ENCODE data around the gene ARHGAP8.

The ARHGAP8 gene

GRCh38 chr22:44752285-44753188 lies at the start of gene ARHGAP8:
Gene ARHGAP8, plus strand, starts transcription at chr22:44752575. Its CDS starts 33,953 bp downstream, at chr22:44786528.
- DNase-seq (ENCODE audit: low spot score), result no peak

GRCh38 chr22:44703255-44703870 lies 49.0 kb upstream of the ARHGAP8 start:
- no peak for DNase-seq (ENCODE audit: low spot score)

- DNase-seq (ENCODE audit: low spot score), result no peak
Measured at GRCh38 chr22:44704159-44705021, 48.0 kb upstream of the ARHGAP8 start.

GRCh38 chr22:44705022-44705297 lies 47.4 kb upstream of the ARHGAP8 start:
- DNase-seq (ENCODE audit: low spot score), result no peak

DNA sequence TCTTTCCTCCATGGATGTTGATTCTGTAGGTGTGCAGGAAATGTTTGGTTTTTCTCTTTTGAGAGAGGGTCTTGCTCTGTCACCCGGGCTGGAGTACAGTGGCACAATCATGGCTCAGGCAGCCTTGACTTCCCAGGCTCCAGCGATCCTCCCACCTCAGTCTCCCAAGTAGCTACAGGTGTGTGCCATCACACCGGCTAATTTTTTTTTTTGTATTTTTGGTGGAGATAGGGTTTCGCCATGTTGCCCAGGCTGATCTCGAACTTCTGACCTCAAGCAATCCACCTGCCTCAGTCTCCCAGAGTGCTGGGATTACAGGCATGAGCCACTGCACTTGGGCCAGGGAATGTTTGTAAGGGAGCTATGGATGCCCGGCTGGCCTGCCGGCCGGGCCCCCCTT lies 45.9 kb upstream of the ARHGAP8 start:
- DNase-seq (ENCODE audit: low spot score), result no peak

DNA sequence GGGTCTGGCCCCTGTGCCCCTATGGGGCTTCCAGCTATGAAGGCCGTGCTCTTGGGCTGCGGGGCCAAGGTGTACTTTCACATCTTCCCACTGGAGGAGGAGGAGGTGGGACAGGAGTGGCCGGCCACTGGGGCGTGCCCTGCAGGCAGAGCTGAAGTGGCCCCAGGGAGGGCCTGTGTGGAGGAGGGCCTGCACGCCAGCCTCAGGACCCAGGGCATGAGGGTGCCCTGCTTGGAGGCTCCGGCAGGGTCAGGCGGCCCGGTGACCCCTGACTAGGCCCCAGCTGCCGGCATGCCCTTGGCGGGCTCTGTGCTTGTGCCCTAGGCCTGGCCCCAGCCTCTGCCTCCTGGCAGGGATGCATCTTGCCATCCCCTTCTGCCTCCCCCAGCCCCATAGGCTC lies 45.2 kb upstream of the ARHGAP8 start:
- DNase-seq (ENCODE audit: low spot score), result no peak

- no peak for DNase-seq (ENCODE audit: low spot score)
Measured at GRCh38 chr22:44707752-44708151, 44.6 kb upstream of the ARHGAP8 start.

- no peak for DNase-seq (ENCODE audit: low spot score)
Measured at GRCh38 chr22:44709881-44710392, 42.4 kb upstream of the ARHGAP8 start.

GRCh38 chr22:44710474-44711240 lies 41.7 kb upstream of the ARHGAP8 start:
- DNase-seq (ENCODE audit: low spot score), result no peak

- no peak for DNase-seq (ENCODE audit: low spot score)
Measured at GRCh38 chr22:44711241-44711560, 41.2 kb upstream of the ARHGAP8 start.

DNA sequence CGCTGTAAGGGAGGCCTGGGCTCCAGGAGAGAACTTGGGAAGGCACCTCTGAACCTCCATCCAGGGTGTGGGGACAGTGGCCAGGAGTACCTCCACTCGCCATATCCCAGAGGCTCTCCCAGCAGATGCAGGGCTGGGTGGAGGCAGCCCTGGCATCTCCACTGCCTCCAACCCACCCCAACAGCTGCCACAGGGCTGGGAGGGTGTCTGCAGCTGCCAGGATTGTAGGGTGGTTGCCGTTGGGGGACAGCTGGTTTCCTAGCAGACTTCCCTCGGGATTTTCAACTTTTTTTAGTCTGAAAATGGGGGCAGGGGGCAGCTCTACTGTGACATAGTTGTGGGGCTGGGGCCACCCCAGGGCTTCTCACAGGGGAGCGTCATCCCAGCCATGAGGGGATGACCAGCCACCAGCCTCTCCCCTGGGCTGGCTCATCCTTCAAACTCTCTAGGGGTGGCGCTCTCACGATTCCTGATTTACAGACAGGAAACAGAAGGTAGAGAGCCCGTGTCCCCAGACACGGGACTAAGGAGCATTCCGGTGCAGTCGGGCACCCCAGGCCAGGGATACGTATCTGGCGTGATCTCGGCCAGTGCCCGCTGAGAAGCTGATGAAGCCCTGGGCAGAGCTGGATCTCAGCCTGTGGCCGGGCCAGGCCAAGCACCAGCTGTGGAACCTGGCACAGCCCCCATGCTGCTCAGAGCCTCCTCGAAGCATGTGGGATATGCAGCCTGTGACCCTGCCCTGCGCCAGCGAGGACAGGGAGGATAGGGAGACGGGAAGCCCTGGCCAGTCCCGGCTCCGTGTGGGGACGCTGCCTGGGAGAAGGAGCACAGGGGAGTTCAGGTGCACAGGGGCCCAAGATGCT lies 40.5 kb upstream of the ARHGAP8 start:
- DNase-seq (ENCODE audit: low spot score), result no peak

DNA sequence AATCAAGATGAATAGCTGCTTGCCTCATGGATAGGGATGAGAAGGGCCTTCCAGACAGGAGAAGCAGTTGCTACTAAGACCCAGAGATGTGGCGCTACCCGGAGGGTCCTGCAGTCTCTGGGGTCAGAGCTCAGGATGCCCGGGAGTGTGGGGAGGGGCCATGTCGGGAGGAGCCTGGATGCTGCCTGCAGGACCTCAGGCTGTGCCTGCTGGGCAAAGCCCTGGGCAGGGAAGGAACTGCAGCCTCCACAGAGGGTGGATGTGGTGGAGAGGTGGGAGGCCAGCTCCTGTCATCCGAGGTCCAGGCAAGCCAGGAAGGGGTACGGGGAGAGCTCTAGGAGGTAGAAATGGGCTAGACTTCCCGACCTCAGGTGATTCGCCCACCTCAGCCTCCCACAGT lies 39.4 kb upstream of the ARHGAP8 start:
- DNase-seq (ENCODE audit: low spot score), result no peak

- DNase-seq (ENCODE audit: low spot score), result no peak
Measured at GRCh38 chr22:44714703-44715350, 37.5 kb upstream of the ARHGAP8 start.

GRCh38 chr22:44718418-44718817 lies 34.0 kb upstream of the ARHGAP8 start:
- no peak for DNase-seq (ENCODE audit: low spot score)

- DNase-seq (ENCODE audit: low spot score), result no peak
Measured at GRCh38 chr22:44719586-44720368, 32.6 kb upstream of the ARHGAP8 start.

DNA sequence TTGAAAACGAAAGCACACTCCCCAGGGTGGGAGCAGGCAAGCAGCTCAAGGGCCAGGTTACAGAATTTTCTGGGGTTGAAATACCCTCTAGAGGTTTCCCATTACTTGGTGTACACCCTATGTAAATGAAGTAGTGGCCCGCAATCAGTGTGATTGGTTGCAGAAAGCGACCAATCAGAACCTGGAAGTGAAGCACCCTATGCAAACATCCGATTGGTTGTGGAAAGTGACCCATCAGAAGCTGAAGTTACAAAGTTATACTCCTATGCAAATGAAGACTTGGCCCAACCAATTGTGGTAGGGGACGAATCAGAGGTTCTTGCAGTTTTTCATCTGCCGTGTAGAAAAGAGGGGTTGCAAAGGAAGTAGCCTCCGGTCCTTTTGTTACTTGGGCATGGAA lies 31.2 kb upstream of the ARHGAP8 start:
- no peak for DNase-seq (ENCODE audit: low spot score)

DNA sequence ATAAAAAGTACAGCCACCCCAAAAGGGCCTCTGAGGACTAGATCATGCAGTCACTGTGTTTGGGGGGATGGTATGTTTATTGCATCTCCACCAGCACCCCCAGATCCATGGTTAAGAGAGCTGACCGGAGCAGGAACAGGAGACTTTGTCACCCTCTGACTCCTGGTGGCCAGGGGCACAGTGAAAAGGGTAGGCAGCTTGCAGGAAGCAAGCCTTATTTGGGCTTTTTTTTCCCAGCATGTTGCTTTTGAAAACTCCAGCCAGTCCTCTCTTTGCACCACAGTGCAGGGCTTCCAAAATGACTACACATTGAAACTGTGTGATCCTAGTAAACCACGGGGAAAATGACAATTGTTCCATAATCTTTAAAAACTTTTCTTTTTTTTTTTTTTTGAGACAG lies 29.8 kb upstream of the ARHGAP8 start:
- DNase-seq (ENCODE audit: low spot score), result no peak

DNA sequence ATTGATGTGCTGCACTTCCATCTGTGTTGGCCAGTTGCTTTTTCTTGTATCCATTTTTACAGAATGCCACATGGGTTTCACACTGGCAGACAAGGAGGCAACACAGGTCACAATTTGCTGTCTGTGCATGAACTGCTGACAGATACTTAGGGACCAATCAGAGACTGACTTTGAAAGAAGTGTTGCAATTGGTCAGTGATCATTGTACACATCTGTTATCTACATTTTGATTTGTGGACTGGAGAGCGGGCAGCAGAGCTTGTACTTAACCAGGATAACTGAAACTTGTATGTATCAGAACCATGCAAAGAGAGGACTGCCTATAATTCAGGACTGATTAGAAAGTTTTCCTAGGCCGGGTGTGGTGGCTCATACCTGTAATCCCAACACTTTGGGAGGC lies 28.6 kb upstream of the ARHGAP8 start:
- DNase-seq (ENCODE audit: low spot score), result peak; percentile 60

DNA sequence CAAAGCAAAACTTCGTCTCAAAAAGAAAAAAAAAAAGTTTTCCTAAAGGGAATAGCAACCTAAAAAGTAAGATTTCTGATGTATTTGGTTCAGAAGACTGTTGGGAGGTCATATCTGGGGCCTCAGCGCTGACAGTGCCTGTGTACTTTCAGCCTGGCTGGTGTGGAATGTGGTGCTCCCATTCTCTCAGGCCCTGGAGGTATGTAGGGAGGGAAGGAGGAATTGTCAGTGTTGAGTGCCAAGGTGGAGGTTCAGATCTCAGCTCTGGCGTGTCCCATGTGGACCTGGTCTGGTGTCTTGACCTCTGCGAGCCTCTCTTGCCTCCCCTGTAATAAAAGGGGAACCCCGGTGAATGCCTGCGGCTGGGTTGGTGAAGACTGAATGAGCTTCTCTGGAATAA lies 28.0 kb upstream of the ARHGAP8 start:
- DNase-seq (ENCODE audit: low spot score), result no peak

- DNase-seq (ENCODE audit: low spot score), result no peak
Measured at GRCh38 chr22:44724859-44725258, 27.5 kb upstream of the ARHGAP8 start.

Measured in HuH-7 (cell line).